ENCODE data around the gene AKAP8.
"Not testable (repeated sequence)": the region's sequence is repeated elsewhere in the genome, so short reads cannot be mapped to it uniquely, and the experiment has no call there.

The AKAP8 gene

DNA sequence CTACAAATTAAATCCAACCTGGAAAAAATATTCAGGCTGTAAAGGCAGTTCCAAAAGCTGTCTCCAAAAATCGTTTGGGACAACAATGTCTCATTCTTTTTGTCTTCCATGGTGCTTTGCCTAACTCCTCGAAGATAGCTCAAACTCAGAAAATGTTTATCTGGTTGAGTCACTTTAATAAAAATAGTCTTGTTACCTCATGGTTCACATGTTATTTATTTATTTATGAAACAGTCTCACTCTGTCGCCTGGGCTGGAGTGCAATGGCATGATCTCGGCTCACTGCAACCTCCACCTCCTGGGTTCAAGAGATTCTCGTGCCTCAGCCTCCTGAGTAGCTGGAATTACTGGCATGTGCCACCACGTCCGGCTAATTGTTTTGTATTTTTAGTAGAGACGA lies 42.4 kb downstream of the AKAP8 start:
- no peak for FAIRE-seq
- DNase-seq (ENCODE audit: insufficient read length, low spot score): no peak

- not testable (repeated sequence) for DNase-seq (ENCODE audit: insufficient read length, low spot score)
These were observed 43.6 kb downstream of the AKAP8 start for GRCh38 chr19:15335992-15336391.

GRCh38 chr19:15332311-15332996 lies 47.1 kb downstream of the AKAP8 start, which contains the start of gene BRD4:
TSS of gene BRD4 (minus strand) at chr19:15332539. CDS start at chr19:15273099, 59,440 bp downstream.
- FAIRE-seq (peak; percentile 73), DNase-seq (ENCODE audit: insufficient read length, low spot score) (peak; percentile 87)

More at GRCh38 chr19:15335992-15336391, 43.6 kb downstream of the AKAP8 start:
- FAIRE-seq: not testable (repeated sequence)

DNA sequence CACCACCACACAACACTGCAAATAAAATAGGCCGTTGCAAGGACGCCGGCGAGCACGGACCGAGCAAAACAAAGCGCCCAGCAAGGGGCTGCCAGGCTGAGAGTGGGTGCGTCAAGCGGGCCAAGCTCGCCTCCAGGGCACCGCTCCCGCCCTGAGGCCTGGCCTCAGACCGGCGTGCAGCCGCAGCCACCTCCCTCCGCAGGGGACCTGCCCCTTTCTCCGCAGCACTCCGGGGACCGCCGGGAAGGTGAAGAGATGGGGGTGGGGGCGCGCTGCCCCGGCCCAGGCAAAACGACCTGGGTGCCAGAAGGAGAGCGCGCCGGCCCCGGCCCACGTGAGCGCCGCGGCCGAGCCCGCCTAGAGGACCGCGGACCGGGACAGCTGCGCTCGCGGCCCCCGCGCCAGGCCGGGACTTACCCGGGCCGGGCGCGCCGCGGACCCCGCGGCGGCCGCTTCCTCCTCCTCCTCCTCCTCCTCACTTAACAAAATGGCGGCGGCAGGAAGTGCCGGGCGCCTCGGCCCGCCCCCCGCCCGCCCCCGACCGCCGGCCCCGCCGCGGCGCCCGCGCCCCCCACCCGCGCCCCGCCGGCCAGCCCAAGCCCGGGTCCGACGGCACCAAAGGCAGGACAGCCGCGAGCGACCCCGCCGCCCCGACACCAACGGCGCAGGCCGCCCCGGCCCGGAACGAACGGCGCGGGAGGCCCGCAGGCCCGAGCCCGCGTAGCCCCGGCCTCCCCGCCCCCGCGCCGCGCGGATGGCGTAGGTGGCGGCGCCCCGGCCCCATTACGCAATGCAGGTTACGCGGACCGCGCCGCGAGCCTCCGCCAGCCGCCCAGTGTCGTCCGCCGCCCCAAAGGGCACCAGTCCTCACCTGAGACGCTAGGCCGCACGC lies 47.9 kb downstream of the AKAP8 start:
- DNase-seq (ENCODE audit: insufficient read length, low spot score) (peak; percentile 45), FAIRE-seq (no peak)

DNA sequence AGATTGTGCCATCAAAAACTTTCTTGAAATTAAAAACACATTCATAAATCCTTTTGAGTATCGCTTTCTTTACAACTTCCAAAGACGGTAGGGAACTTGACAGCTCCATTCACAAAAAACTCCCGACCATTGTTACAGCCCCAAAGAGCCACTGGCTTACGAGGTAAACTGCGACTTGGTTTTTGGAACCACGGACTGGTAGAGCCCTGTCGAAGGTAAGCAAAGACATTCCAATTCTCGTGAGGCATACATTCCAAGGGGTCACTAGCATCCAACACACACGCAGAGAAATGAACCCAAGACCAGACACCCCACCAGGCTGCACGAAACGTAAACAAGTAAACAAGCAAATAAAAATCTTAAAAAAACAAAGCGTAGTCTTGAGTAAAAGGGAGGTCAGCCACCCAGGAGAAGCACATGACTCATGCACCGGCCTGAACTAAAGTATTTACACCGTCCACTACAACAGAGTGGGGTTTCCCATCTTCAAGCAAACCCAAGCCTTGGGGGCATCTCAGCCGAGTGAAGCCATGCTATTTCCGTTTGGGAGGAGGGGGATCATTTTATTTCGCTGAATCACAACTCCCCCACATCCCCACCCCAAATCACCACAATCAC lies 48.7 kb downstream of the AKAP8 start:
- peak; percentile 44 for FAIRE-seq

GRCh38 chr19:15328312-15328711 lies 51.3 kb downstream of the AKAP8 start:
- DNase-seq (ENCODE audit: insufficient read length, low spot score) (no peak), FAIRE-seq (no peak)

More for the DNA sequence above, 48.7 kb downstream of the AKAP8 start:
- DNase-seq (ENCODE audit: insufficient read length, low spot score): peak; percentile 82

DNA sequence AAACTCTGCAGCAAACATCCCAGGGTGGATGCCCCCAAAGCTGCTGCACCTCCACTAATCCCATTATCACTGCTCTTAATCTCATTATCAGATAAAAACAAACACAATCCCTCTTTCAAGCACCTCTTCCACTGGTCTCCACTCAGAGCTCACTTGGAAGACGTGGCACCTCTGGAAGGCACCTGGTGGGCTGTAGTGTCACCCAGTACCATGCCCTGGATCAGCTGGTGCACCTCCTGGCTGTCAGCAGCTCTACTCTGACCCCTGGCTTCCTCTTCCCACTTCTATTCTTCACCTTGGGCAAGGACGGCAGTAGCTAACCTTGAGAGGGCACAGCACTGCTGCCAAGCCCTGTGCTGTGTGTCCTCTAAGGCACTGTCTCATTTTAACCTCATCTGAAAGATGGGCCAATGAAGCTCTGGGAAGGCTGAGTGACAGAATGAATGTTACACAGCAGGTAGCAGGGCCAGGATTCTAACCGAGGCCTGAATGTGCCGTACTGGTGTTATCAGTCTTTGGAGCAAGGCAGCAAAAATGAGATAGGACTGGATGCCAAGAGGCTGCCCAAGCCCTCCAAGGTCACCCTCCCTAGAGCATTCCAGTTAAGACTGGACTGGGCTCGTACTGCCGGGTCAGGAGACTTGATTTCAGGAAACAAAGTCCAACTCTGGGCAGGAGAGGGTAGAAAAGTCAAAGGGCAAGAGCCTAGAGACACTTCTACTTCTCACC lies 54.6 kb downstream of the AKAP8 start:
- no peak for FAIRE-seq
- no peak for DNase-seq (ENCODE audit: insufficient read length, low spot score)

DNA sequence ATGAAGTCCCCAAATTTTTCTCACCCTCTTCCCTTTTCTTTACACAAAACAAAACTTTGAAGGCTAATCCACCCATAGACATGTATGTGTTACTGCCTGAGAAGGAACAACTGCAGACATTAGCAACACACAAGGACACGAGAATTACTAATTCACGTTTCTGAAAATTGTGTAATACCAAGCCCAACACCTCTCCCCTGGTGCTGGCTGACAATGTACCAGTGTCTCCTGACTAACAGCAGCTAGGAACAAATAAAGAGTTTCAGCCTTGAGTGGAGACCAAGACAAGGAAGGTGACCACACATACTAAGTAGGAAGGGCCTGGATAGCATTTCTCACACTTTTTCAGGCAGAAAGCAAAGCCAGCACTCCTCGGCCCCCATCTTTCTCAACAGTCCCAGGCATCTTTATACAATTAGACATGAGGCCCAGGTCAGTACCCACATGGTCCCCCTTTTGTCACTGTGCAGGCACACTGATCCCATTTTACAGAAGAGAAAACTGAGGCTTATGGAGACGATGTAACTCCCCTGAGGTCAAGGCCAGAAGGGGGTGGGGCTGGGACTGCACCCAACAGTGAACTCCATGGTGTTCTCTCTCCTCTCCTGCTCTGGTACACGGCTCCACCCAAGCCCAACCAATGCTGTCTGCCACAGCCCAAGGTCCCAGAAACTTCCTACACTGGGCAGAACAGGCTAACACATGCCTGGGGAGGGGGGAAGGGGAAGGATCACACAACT lies 55.9 kb downstream of the AKAP8 start:
- no peak for DNase-seq (ENCODE audit: insufficient read length, low spot score)
- FAIRE-seq: no peak

DNA sequence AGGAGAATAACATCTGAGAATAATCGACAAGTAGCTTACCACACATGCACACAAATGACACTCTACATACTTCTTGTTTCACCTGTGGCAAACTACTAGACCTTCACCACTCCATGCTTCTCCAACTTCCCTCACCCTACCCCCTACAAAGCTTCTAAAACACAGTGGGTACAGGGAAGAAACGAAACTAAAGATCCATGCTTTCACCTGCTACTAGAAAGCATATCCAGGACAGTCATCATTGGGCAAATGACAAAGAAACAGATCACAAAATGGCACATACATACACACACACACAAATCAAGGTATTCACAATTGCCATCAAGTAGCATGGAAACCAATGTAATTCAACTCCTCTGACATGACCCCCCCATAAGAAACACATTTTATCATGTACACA lies 57.8 kb downstream of the AKAP8 start:
- DNase-seq (ENCODE audit: insufficient read length, low spot score) (no peak), FAIRE-seq (no peak)

GRCh38 chr19:15320116-15320515 lies 59.5 kb downstream of the AKAP8 start:
- FAIRE-seq (no peak), DNase-seq (ENCODE audit: insufficient read length, low spot score) (no peak)

GRCh38 chr19:15318241-15318691 lies 61.3 kb downstream of the AKAP8 start:
- FAIRE-seq (no peak), DNase-seq (ENCODE audit: insufficient read length, low spot score) (no peak)

- FAIRE-seq: no peak
- DNase-seq (ENCODE audit: insufficient read length, low spot score): no peak
These were observed 62.1 kb downstream of the AKAP8 start for GRCh38 chr19:15317392-15318071.

DNA sequence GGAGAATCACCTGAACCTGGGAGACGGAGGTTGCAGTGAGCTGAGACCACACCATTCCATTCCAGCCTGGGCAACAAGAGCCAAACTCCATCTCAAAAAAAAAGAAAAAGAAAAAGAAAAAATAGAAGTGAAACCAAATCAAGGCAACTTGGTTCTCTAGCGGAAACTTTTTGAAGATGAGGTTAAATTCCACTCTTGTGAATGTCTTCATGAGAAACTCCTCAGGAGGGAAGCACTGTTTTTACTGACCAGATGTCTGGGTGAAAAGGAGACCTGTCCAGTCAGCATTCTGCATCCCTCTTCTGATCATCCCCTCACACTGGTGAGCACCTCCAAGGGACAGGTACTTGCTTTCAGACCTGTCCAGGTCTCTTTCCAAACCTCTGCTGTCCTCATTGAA lies 63.1 kb downstream of the AKAP8 start:
- DNase-seq (ENCODE audit: insufficient read length, low spot score) (no peak), FAIRE-seq (no peak)

DNA sequence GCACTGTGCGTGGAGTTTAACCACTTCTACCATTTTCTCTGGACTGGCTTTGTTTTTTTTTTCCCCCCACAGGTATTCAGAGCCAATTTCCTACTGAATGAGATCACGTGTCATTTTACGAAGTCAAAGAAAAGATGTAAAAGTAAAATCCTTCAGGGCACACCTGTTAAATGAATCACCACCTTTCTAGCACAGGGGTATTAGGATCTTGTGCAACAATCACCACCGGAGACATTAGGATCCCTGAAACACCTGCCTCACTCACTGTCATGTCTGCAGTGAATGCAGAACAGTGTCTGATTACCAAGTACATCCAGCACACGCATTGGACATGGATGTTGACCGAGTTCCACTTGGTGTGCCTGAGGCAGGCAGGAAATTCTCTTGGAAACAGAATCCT lies 64.5 kb downstream of the AKAP8 start:
- no peak for DNase-seq (ENCODE audit: insufficient read length, low spot score)
- no peak for FAIRE-seq

DNA sequence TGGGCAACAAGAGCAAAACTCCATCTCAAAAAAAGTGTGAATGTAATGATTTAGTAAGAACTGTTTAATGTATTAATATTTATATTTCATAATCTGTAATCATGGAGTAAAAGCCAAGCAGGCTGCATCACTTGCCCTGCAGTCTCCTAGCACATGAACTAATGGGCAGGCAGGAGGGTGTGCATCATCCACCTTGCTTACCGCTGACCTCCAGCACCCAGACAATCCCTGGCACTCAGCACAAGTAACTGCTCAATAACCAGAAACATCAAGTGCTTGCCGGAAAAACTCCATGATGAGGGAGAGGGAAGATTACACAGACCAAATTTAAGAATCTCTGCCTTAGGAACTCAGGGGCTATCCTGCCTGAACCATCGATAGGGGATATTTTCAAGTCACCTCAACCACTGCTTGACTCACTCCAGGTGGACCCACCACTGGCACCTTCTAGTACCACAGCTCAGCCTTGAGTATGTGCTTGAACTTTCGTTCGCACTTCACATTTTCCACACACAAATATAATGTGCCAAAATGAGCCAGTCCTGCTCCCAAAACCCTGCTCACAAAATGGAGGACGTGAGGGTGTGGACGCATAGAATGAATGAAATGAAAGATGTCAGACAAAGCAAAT lies 65.8 kb downstream of the AKAP8 start:
- FAIRE-seq (no peak), DNase-seq (ENCODE audit: insufficient read length, low spot score) (no peak)

GRCh38 chr19:15307169-15307568 lies 72.4 kb downstream of the AKAP8 start:
- FAIRE-seq (no peak), DNase-seq (ENCODE audit: insufficient read length, low spot score) (no peak)

DNA sequence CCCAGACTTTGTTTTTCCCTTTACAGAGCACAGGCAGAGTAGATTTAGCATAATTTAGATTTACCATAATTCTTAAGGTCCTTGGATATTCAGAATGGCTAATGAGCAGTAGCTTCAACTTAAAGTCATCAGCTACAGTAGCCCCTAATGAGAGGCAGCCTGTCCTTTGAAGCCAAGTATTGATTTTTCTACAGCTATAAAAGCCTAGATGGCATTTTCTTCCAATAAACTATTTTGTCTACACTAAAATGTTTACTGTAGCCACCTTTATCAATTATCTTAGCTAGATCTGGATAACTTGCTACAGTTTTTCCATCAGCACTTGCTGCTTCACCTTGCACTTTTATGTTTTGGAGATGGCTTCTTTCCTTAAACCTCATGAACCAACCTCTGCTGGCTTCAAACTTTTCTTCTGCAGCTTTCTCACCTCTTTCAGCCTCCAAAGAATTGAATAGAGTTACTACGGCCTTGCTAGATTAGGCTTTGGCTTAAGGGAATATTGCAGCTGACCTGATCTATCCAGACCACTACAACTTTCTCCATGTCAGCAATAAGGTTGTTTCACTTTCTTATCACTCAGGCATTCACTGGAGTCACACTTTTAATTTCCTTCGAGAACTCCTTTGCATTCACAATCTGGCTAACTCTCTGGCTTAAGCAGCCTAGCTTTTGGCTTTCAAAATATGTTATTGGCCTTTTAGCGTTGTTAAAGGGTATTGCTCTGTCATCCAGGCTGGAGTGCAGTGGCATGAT lies 73.8 kb downstream of the AKAP8 start:
- FAIRE-seq (no peak), DNase-seq (ENCODE audit: insufficient read length, low spot score) (no peak)

GRCh38 chr19:15304140-15304705 lies 75.4 kb downstream of the AKAP8 start:
- no peak for DNase-seq (ENCODE audit: insufficient read length, low spot score)
- no peak for FAIRE-seq
